RWPE1 (cell line): ENCODE results near the gene PPP2R2D.

Experiments
- CTCF ChIA-PET: fragments of 350-600 bp; sonication (Branson Sonifier 250); formaldehyde crosslinking; extraction: SDS; loops from one replicate; lab custom pipeline; 2021; lab: Yijun Ruan, JAX
- POLR2A ChIA-PET: fragments of 400-600 bp; formaldehyde crosslinking; extraction: SDS; loops from one replicate; lab custom pipeline; 2020; ENCODE audit warnings: antibody characterized with exemption; ENCODE audit not compliant: low non-redundant PET; lab: Yijun Ruan, JAX
- DNase-seq: peaks from one replicate; pipeline ENCODE4 v3.0.0; 2012; ENCODE audit warnings: low spot score
- H3K27ac ChIP-seq: fragments of 450-650 bp; 2 replicates; pipeline ENCODE4 v1.5.1; 2017
- TF ChIP-seq, protein P1 (sequence below): fragments of 450-650 bp; conservative IDR thresholded peaks from 2 replicates; pipeline ENCODE4 v1.5.1; 2017; ENCODE audit warnings: low read depth, mild to moderate bottlenecking

PPP2R2D gene

DNA sequence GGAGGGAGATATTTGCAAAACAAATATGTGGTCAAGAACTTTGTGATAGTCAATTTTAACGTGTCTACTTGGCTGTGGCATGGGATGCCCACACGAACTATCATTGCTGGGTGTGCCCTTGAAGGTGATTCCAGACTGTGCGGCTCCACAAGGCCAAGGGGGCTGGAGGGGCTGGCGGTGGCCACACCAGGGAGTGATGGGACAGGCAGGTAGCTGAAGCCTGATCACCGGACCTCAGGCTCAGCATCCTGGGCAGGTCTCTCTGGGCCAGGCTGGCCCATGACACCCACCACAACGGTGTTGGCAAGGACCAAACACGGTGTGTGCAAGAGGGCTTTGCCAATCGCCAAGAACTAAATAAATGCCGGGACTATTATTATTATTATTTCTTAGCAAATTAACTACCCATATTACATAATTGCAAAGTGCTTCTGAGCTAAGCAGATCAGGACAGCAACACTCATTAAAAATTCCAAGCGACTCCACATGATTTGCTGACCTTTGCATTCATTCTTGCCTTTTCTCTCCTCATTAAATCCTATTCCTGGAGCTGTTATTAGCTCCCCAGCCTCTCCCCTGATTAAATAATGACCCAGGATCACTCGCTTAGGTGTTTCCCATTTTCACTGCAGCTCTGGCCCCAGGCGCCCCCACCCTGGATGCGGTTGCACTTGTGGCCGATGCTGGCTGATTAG lies 35.4 kb upstream of the PPP2R2D start:
- ChIA-PET CTCF (interaction anchor here (0.6 to 0.8 kb wide), 2 partner anchors 10 to 156 kb away, joined by 3 to 6 read pairs; no protein-coding TSS in a partner anchor), POLR2A (no interaction called here)
- DNase-seq: no peak
- TF ChIP-seq, protein P1, sequence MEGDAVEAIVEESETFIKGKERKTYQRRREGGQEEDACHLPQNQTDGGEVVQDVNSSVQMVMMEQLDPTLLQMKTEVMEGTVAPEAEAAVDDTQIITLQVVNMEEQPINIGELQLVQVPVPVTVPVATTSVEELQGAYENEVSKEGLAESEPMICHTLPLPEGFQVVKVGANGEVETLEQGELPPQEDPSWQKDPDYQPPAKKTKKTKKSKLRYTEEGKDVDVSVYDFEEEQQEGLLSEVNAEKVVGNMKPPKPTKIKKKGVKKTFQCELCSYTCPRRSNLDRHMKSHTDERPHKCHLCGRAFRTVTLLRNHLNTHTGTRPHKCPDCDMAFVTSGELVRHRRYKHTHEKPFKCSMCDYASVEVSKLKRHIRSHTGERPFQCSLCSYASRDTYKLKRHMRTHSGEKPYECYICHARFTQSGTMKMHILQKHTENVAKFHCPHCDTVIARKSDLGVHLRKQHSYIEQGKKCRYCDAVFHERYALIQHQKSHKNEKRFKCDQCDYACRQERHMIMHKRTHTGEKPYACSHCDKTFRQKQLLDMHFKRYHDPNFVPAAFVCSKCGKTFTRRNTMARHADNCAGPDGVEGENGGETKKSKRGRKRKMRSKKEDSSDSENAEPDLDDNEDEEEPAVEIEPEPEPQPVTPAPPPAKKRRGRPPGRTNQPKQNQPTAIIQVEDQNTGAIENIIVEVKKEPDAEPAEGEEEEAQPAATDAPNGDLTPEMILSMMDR: no peak
- no peak overlapping the region for H3K27ac ChIP-seq

DNA sequence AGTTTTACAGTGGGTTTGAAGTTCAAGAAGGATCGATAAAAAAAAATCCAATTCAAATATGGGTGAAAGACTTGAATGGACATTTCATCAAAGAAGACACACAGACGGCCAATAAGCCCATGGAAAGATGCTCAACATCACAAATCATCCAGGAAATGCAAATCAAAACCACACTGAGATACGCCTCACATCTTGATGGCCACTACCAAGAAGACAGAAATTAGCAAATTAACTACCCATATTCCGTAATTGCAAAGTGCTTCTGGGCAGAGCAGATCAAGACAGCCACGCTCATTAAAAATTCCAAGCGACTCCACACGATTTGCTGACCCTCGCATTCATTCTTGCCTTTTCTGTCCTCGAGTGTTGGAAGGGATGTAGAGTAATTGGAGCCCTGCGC lies 34.1 kb upstream of the PPP2R2D start:
- TF ChIP-seq, protein P1: no peak
- POLR2A ChIA-PET: no interaction called here
- no peak for DNase-seq
- CTCF ChIA-PET: no interaction called here
- no peak overlapping the region for H3K27ac ChIP-seq

DNA sequence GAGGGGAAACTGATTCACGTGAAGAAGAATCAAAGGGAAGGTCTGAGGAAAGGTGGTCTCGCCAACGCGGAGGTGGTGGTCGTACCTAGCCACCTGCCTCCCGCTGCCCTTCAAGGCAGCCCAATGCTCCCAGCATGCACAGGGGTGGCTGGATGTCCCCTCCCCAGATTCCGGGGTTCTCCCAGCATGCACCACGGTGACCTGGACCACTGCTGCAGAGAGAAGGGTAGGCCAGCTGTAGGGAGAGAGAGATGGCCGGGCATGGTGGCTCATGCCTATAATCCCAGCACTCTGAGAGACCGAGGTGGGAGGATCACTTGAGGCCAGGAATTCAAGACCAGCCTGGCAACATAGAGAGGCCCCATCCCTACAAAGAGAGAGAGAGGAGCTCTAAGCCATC lies 32.4 kb upstream of the PPP2R2D start:
- ChIA-PET POLR2A (no interaction called here), CTCF (interaction anchor here (0.7 kb wide), 1 partner anchor 715 kb away, joined by 3 read pairs; no protein-coding TSS in a partner anchor)
- TF ChIP-seq, protein P1: no peak
- DNase-seq: no peak
- H3K27ac ChIP-seq: no peak overlapping the region

DNA sequence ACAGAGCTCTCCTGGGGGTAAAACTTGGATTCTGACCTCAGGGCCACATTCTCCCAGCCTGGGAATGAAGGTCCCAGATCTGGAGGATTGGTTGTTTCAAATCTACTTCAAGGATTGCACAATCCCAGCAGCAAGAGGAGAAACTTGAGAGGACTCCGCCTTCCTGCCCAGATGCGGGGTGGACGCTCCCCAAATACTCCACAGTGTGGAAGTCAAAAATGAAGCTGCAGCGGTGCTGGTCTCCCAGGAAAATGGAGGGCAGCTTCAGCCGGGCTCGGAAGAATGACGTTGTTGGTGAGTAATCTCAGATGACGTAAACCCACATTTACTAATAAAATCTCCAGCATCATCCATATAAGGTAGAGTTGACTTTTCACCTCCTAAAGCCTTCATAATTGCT lies 31.5 kb upstream of the PPP2R2D start:
- no peak overlapping the region for H3K27ac ChIP-seq
- TF ChIP-seq, protein P1: no peak
- POLR2A ChIA-PET: no interaction called here
- DNase-seq: no peak
- CTCF ChIA-PET: no interaction called here

- no peak for DNase-seq
- POLR2A ChIA-PET: no interaction called here
- TF ChIP-seq, protein P1: no peak
- CTCF ChIA-PET: interaction anchor here (1.5 kb wide), 1 partner anchor 153 kb away, joined by 5 read pairs; no protein-coding TSS in a partner anchor
- no peak overlapping the region for H3K27ac ChIP-seq
Observed at GRCh38 chr10:131870411-131870810, 30.4 kb upstream of the PPP2R2D start.

DNA sequence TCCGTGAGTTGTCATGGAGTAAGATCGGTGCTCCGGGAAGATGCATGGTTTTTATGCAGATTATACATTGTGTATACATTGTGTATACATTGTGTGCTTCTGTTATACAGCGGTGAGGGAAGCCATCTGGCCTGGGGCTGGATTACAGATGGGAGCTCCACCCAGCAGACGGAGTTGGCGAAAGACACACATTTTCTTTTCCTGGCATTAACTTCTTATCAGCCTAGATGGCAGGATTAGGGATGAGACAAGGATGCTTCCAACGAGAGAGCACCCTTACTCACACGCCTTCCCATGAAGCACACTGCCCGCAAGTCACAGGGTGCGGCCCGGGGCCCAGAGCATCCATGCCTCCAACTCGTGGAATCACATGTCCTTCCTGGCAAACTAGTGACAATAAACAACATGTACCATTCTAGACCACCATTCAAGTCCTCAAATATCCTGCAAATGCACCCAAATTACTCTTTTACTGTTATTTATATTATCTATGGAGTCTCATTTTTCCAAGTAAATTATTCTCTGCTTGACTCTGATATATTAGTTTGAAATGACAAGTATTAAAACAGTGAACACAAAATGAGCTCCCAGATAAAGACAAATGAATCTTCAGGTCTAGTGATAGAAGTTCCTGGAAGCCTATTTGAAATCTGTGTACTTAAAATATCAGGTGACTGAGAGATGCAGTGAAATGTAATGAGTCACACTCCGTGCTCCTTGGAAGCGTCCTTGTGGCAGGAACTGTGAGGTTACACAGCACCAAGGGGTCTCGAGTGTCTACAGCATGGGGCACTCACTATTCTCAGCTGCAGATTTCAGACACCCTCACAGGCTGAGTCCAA lies 29.8 kb upstream of the PPP2R2D start:
- TF ChIP-seq, protein P1: no peak
- H3K27ac ChIP-seq: no peak overlapping the region
- CTCF ChIA-PET: interaction anchor here (1.5 kb wide), 1 partner anchor 152 kb away, joined by 5 read pairs; no protein-coding TSS in a partner anchor
- POLR2A ChIA-PET: no interaction called here
- peak; percentile 28 for DNase-seq
